ENCODE measurements around the gene LPCAT2. TPM values are rescaled to one million over a fixed set of nuclear protein-coding genes. Genes with fewer than 3 reads are reported as not detected.

Gene LPCAT2
- total RNA-seq, 1 donor from 2014 or later, result 18.9 TPM

DNA sequence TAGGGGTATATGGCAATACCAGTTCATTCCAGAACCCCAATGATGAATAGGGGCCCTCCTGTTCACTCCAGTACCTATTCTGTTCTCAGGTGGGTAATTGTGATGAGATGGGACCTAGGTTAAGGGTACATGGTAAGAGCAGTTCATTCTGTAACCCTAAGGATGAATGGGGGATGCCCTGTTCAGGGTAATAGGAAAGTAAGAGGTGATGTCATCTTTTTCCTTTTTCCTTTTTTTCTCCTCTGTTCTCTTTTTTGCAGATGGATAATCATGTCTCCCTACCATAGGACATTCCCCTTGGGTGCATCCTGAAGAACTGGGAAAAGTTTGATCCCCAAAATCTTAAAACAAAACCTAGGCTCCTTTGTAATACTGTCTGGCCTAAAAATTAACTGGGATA lies 121.9 kb downstream of the LPCAT2 start:
- TF ChIP-seq, protein P1, sequence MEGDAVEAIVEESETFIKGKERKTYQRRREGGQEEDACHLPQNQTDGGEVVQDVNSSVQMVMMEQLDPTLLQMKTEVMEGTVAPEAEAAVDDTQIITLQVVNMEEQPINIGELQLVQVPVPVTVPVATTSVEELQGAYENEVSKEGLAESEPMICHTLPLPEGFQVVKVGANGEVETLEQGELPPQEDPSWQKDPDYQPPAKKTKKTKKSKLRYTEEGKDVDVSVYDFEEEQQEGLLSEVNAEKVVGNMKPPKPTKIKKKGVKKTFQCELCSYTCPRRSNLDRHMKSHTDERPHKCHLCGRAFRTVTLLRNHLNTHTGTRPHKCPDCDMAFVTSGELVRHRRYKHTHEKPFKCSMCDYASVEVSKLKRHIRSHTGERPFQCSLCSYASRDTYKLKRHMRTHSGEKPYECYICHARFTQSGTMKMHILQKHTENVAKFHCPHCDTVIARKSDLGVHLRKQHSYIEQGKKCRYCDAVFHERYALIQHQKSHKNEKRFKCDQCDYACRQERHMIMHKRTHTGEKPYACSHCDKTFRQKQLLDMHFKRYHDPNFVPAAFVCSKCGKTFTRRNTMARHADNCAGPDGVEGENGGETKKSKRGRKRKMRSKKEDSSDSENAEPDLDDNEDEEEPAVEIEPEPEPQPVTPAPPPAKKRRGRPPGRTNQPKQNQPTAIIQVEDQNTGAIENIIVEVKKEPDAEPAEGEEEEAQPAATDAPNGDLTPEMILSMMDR (conservative IDR thresholded peaks at IDR 0.05), result no peak
- no peak overlapping the region for H3K27ac Mint-ChIP-seq
- peaks cover 3% of the 10 kb centered on the region for H3K9me3 Mint-ChIP-seq
- no peak for DNase-seq (ENCODE audit: extremely low spot score, unreplicated experiment)
- H3K4me1 Mint-ChIP-seq (ENCODE audit: unreplicated experiment), result no peaks in the 10 kb centered on the region
- H3K27me3 Mint-ChIP-seq, result peaks cover 7% of the 10 kb centered on the region
- H3K36me3 Mint-ChIP-seq, result no peaks in the 10 kb centered on the region
- no peak overlapping the region for H3K4me3 Mint-ChIP-seq

DNA sequence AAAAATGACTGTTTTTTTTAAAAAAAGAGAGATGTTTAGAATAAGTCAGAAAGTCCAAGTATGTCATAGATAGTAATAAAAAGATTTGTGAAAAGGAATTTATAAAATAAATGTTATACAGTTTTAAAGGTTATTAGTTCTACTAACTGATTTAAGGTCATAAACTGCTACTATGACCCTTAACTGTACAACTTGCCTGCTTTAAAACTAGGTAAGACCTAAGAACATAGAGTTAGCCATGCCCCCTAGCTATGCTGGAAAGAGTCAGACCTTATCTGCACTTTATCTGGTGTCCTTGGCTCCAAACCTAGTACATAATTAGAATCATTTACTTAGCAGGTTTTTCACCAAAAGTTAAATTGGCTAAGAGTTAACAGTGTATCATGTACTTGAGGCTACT lies 123.4 kb downstream of the LPCAT2 start:
- peaks cover 4% of the 10 kb centered on the region for H3K27me3 Mint-ChIP-seq
- TF ChIP-seq, protein P1 (conservative IDR thresholded peaks at IDR 0.05), result no peak
- H3K4me1 Mint-ChIP-seq (ENCODE audit: unreplicated experiment), result peaks cover 6% of the 10 kb centered on the region
- H3K9me3 Mint-ChIP-seq, result peaks cover 3% of the 10 kb centered on the region
- H3K36me3 Mint-ChIP-seq, result no peaks in the 10 kb centered on the region
- no peak for DNase-seq (ENCODE audit: extremely low spot score, unreplicated experiment)
- H3K4me3 Mint-ChIP-seq, result no peak overlapping the region
- H3K27ac Mint-ChIP-seq, result no peak overlapping the region

DNA sequence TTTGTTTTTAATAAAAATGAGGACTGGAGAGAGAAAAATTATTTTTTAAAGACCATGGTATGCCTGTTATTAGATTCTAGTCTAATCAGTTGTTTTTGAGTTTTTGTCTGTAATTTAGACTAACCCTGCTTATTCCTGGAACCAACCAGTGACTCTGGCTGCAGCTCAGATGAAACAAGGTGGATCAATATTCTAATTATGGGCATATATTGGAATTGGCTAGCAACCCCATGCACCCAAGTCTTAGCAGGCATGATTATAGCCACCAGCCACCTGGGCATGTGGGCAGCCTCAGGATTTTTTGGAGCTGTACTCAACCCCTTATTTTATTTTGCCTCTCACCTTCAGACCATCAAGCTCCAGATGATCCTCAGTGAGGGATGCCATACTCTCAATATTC lies 125.3 kb downstream of the LPCAT2 start:
- no peak for DNase-seq (ENCODE audit: extremely low spot score, unreplicated experiment)
- Mint-ChIP-seq H3K4me3 (no peak overlapping the region), H3K36me3 (no peaks in the 10 kb centered on the region), H3K9me3 (peaks cover 3% of the 10 kb centered on the region), H3K27ac (no peak overlapping the region), H3K27me3 (peaks cover 11% of the 10 kb centered on the region), H3K4me1 (ENCODE audit: unreplicated experiment) (peaks cover 11% of the 10 kb centered on the region)
- TF ChIP-seq, protein P1 (conservative IDR thresholded peaks at IDR 0.05), result no peak

Other genes with a start within 250 kb of the LPCAT2 start
- 0.71 and 1.5 TPM in 2 replicates for gene IRX6, start 184.9 kb upstream of the LPCAT2 start, total RNA-seq (ENCODE audit: low replicate concordance)
- 5.7 and 106 TPM in 2 replicates for gene MMP2, start 29.9 kb upstream of the LPCAT2 start, total RNA-seq (ENCODE audit: low replicate concordance)
- 4.7 and 24.6 TPM in 2 replicates for gene CAPNS2, start 57.6 kb downstream of the LPCAT2 start, total RNA-seq (ENCODE audit: low replicate concordance)
- gene SLC6A2, start 146.9 kb downstream of the LPCAT2 start, total RNA-seq (ENCODE audit: low replicate concordance), result 5.7 and 12.7 TPM in 2 replicates

Data from type B pancreatic cell (in vitro differentiated cells).